ENCODE data around the gene CEP170.

DNA sequence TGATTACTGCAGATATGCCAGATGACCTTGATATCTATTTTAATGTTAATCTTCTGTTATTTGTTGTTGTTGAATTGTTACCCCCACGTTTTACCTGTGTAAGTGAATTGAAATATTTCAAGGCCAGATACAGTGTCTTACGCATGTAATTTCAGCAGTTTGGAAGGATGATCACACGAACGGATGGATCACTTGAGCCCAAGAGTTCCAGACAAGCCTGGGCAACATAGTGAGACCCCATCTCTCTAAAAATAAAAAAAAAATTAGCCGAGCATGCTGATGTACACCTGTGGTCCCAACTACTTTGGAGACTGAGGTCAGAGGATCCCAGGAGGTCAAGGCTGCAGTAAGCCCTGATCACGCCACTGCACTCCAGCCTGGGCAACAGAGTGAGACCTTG lies 33.0 kb upstream of the CEP170 start:
- no peak for TF ChIP-seq CTCF (IDR thresholded peaks at IDR 0.05)
- no peak for TF ChIP-seq POLR2A (IDR thresholded peaks at IDR 0.05)

Data from testis (tissue), 2 donors.